ENCODE results near the gene ARVCF.

The ARVCF gene

GRCh38 chr22:20015971-20016733, 471 bp downstream of the ARVCF start:
- DNase-seq (ENCODE audit: low spot score): no peak

- DNase-seq (ENCODE audit: low spot score): no peak
Observed at GRCh38 chr22:20015187-20015625, 1.4 kb downstream of the ARVCF start.

- DNase-seq (ENCODE audit: low spot score): no peak
Observed at GRCh38 chr22:20014526-20015186, 2.0 kb downstream of the ARVCF start.

- no peak for DNase-seq (ENCODE audit: low spot score)
Observed at GRCh38 chr22:20013382-20013871, 3.2 kb downstream of the ARVCF start.

- no peak for DNase-seq (ENCODE audit: low spot score)
Observed at GRCh38 chr22:20012741-20013331, 3.8 kb downstream of the ARVCF start.

GRCh38 chr22:20011993-20012740, 4.5 kb downstream of the ARVCF start:
- no peak for DNase-seq (ENCODE audit: low spot score)

GRCh38 chr22:20011123-20011992, 5.3 kb downstream of the ARVCF start:
- no peak for DNase-seq (ENCODE audit: low spot score)

GRCh38 chr22:20010307-20011122, 6.1 kb downstream of the ARVCF start:
- no peak for DNase-seq (ENCODE audit: low spot score)

- no peak for DNase-seq (ENCODE audit: low spot score)
Observed at GRCh38 chr22:20009582-20010306, 6.9 kb downstream of the ARVCF start.

GRCh38 chr22:20009018-20009491, 7.6 kb downstream of the ARVCF start:
- no peak for DNase-seq (ENCODE audit: low spot score)

GRCh38 chr22:20008221-20008995, 8.2 kb downstream of the ARVCF start:
- no peak for DNase-seq (ENCODE audit: low spot score)

- DNase-seq (ENCODE audit: low spot score): no peak
Observed at GRCh38 chr22:20004464-20004863, 12.2 kb downstream of the ARVCF start.

GRCh38 chr22:20003304-20003703, 13.3 kb downstream of the ARVCF start:
- DNase-seq (ENCODE audit: low spot score): no peak

- no peak for DNase-seq (ENCODE audit: low spot score)
Observed at GRCh38 chr22:20002636-20003035, 14.0 kb downstream of the ARVCF start.

GRCh38 chr22:20002128-20002527, 14.5 kb downstream of the ARVCF start:
- no peak for DNase-seq (ENCODE audit: low spot score)

- no peak for DNase-seq (ENCODE audit: low spot score)
Observed at GRCh38 chr22:20001082-20001638, 15.5 kb downstream of the ARVCF start.

GRCh38 chr22:20000246-20001081, 16.2 kb downstream of the ARVCF start:
- DNase-seq (ENCODE audit: low spot score): no peak
